Raji (cell line): Measurements from ENCODE around the gene GUCD1.

Experiments used
- POLR2A ChIP-seq: IDR thresholded peaks from 2 replicates; pipeline ENCODE4 v1.6.1; 2011; ENCODE audit warnings: low read depth, low read length, control low read depth; ENCODE audit not compliant: insufficient read depth

The GUCD1 gene

DNA sequence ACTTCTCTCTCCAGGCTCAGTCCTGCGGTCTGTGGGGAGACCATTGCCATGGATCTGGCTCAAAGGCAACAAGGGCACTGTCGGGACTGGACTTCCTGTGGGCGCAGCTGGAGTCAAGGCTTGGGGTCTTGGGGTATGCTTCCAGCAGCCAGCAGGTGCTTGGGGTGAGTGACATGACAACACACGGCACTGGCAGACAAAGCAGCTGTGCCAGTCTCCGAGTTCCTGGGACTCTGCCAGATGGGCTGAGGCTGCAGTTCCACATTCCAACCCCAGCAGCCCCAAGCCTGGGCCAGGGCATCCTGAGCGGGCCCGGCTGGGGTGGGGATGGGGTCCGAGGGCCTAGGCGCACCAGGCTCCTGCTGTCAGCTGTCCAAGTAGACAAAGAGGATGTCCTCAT lies 12.3 kb downstream of the GUCD1 start:
- no peak for TF ChIP-seq POLR2A

DNA sequence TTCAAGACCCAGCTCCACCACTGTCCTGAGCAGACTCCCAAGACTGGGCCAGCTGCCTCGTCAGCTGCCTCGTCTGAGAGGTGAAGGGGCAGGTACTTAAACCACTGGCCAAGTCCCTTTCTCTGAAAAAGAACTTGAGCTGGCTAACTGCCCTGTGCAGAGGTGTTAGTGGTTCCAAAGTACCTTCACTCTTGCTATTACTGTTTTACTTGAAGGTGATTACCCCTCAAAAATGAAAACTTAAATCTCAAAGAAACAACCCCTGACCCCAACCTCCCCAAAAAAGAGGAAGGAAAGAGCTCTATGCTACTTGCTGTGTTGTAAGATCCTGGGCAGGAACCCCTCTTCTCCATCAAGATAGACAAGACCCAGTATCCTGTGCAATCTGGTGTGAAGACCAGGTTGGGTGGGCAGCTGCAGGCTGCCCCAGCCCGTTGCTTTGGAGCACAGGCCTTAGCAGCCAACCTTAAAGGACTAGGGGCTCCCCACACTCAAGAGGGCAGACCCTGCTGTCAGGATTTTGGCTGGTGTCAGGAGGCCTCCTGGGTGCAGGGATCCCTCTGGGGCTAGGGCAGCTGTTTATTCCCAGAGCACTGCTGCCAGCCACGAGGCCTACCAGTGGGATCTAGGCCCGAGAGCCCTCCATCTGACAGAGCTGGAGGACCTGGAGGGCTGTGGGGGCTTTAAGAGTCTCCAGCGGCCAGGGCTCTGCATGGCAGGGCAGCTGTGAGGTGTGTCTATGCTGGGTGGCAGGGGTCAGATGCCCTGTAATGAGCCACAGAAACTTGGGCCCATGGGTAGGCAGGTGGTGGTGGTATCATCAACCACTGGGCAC lies 13.0 kb downstream of the GUCD1 start:
- TF ChIP-seq POLR2A, result no peak

DNA sequence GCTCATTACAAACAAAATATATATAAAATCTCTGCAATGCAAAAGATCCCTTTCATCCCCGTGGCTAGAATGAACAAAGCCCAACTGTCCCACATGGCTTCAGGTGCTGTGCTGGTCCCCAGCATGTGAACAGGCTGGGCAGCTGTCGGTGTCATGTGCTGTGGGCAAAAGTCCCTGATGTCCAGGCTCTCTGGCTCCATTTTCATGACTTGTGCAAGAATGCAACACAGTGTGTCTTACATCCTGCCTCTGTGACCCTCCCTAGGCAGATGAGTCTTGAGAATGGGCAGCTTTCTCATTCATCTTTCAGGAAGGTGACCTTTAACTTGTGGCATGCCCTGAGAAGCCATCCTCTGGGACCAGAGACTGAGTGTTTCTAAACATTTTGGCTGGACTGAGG lies 14.5 kb downstream of the GUCD1 start:
- no peak for TF ChIP-seq POLR2A

DNA sequence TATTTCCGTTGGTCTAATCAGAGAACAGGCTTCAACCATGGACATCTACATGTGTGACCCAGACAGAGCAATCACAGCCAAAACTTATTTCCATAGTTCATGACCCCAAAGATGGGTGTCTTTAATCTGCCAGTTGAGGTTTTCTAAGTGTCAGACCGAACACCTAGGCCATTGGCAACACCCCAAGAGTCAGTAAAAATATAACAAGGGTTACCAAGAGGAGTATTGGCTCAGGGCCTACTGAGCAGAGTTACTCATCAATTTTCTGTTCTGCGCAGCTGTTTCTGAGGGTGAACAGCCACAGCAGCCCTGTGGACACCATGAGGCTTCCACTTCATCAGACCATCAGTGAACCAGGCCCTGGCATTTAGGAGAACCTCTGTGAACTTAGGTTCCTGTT lies 18.8 kb downstream of the GUCD1 start:
- no peak for TF ChIP-seq POLR2A

DNA sequence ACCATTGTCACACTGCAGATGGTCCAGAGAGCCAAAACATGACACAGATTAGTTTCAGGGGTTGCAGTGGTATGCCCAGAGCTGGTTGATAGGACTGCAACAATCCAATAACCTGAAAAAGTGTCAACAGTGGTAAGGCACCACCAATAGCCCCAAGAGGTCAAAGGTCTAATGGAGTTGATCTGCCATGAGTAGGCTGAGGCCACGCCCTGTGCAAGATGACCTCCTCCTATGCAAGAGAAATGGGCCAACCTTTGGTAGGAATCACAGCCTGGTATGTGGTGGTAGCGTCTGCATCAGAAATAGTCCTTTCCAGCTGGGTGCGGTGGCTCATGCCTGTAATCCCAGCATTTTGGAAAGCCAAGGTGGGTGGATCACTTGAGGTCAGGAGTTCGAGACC lies 19.6 kb downstream of the GUCD1 start:
- TF ChIP-seq POLR2A, result no peak

DNA sequence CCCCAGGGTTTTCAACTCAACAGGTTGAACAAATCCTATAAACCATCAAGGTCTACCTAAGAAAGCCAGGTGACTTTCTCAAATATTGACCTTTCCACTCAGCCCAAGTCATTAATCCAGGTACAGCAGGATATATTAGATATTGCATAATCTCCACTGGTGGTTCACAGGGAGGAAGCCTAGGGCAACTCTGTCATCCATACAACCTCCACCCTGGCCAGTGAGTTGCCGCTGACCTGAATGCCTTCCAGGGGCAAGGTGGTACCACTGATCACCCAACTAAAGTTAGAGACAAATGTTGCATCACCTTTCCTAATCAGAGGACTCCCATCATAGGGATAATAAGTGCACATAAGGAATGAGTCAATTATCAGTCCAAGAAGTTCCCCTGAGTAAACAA lies 22.9 kb downstream of the GUCD1 start:
- TF ChIP-seq POLR2A, result no peak

DNA sequence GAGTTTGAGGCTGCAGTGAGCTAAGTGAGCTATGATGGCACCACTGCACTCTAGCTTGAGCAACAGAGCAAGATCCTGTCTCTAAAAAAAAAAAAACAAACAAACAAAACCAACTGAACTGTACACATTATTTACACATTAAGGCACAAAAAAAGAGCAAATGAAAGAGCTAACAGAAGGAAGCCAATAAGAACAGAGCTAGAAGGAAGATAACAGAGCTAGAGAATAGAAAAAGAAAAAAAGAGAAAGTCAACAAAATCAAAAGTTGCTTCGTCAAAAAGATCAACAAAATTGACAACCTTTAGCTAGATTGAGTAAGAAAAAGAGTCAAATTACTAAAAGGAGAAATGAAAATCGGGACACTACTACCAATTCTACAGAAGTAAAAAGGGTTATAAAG lies 25.0 kb downstream of the GUCD1 start:
- TF ChIP-seq POLR2A, result no peak

DNA sequence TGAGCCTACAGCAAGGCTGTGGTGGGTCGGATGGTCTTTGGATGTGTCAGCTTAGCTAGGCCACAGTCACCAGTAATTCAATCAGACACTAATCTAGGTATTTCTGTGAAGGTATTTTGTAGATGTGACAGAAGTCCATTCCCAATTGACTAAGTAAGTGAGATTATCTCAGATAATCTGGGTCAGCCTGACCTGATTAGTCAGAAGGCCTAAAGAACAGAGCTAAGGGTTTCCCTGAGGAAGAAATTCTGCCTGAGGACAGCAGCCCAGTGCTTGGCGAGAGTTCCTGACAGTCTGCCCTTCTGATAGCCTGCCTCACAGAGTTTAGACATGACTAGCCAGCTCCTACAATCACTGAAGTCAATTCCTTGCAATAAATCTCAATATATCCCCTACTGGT lies 28.7 kb downstream of the GUCD1 start:
- TF ChIP-seq POLR2A, result no peak

DNA sequence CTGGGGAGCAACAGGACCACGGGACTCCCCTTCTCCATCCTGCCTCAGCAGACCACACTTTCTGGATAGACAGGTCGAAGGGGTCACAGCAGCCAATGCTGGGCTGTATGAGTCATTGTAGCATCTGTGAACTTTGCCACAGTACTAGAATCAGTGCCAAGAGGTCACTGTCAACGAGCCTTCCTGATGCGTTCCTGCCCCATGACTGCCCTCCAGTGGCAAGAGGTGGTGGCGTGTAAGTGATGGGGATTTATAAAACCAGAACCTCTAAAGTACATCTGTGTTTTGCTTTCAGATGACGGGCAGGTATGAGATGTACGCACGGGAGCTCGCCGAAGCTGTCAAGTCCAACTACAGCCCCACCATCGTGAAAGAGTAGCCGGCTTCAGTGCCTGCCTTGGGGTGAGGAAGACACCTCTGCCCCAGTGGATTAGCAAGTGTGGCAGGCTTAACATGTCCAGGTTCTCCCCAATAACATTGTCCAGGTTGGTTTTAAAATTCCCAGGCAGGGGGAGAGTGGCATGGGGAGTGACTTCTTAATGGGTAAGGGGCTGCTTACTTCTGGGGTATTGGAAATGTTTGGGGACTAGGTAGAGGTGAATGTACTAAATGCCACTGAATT lies 29.4 kb downstream of the GUCD1 start:
- no peak for TF ChIP-seq POLR2A

DNA sequence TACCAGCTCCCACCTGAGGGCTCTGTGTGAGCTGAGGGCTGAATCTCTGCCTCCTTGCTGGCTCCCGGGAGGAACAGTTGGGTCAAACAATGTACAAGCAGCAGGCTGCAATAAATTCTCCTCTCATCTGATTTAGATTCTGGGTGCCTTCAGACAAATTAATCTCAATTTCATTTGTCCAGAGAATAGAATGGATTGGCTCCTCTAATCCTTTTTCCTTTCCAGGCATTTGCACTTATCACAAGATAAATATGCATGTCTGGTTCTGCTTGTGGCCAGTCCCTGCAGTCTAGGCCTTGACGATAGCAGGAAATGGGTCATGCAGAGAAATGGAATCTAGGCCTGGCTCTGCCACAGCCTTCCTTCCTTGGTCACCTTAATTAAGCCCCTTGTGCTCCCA lies 31.1 kb downstream of the GUCD1 start:
- no peak for TF ChIP-seq POLR2A

DNA sequence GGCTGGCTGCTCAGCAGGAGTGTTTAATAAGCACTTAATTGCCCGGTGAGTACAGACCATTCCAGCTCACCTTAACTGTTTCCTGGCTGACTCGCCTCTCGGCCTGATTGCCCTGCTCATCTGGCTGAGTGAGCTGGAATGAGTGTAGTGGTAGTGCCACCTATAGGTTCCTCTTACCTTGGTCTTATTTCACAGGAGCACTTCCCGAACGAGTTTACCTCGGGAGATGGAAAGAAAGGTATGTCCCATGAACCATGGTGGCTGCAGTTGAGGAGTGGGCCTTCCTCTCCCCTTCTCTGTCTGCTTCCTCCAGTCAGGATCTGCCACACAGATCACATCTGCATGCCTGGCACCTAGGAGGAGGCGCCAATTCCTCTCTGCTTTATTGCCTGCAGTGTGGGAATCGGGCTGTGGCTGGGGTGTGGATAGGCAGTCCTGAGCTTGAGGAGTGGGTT lies 33.1 kb downstream of the GUCD1 start:
- no peak for TF ChIP-seq POLR2A

DNA sequence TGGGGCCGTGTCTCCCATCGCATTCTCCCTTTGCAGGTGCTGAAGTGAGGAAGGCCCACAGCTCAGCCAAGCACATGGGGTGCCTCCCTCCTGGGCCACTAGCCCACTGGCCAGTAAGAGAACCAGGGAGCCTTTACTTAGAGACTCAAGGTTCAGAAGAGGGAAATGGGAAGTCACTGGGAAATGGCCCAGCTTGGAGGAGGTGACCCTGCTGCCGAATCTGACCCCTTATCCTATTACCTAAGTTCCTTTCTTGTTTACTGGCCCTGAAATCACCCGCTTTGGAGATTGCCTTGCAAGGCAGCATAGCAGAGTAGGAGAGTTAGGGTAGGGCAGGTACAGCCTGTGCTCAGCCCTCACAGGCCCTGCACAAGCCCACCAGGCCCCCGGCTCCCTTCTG lies 35.4 kb downstream of the GUCD1 start:
- TF ChIP-seq POLR2A, result no peak

DNA sequence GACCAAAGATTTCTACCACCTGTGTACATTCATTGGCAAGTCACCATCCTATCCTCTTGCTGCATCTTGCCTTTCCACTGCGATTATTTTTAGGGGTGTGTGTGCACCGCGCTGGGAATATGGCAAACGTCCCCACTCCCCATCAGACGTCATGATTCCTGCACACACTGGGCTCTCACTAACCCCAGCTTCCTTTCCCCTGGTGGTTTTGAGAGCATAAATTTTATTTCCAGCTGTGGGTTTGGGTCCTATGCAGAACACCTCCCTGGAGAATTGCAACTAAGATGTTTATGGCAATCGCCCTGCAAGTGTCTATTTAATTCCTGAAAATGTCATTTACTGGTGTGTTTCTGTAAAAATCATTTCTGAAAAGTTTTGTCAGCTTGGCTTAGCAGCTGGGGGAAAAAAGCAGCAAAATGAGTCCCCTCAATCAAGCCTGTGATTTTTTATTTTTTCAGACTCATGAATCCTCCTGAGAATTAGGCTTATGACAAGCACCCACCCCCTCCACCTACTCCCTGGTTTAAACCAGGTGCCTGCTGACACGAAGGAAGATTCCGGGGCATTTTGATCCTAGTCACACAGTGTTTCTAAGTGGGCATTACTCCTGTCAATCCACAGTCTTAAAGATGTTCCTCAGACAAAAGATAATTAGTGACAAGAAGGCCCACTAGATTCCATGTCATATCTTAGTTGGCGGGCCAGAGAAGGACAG lies 36.0 kb downstream of the GUCD1 start:
- TF ChIP-seq POLR2A, result no peak

DNA sequence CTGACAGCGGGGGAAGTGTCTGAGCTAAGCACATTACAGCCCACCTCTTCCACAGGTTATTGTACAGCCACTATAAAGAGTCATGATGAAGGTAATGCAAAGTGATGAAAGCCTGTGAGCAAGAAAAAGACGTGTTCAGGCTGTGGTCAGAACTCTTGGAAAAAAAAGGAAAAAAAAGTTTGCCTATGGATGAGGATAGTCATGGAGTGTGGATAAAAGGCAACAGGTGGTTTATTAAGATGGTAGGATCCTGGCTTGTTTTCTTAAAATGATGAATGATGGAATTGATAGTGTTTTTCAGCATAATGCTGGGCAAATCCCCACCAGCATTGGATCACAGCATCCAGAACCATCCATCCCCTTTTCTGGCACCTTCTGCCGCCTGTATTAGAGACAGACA lies 36.7 kb downstream of the GUCD1 start:
- no peak for TF ChIP-seq POLR2A

DNA sequence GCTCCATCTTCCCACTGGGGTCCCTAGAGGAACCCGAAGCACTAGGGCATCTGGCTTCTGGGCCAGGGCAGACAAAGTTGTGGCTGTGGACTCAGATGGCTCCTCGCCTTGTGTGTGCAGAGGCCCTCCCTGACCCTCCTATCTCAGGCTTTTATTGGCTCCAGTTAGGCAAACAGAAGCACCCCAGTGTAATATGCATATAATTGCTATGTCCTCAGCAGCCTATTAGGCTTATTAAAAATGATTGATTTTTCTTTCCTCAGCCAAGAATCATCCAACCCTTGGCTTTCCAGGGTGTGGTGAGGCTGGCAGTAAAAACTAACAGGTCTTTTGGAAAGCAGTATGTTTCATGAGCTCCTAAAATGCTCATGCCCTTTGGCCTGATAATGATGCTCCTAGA lies 37.5 kb downstream of the GUCD1 start:
- no peak for TF ChIP-seq POLR2A

DNA sequence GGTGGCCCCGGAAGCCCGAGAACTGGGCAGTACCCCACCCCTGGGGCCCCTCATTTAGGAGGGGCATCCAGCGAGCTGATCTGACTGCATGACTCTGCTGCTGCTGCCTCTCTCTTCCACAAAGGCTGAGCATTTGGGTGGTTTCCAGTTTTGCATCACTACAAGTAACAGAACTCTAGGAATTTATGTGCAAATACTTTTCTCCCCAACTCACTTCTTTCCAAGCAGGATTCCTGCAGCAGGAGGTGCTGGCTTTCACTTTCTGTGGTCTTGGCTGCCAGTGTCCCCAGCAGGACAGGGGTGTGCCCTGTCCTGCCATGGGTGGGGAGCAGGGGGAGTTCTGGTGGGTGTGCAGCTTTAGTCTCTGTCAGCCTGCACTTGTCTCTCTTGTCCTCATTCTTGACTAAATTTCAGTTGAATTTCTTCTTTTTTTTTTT lies 38.6 kb downstream of the GUCD1 start:
- TF ChIP-seq POLR2A, result no peak
